ENCODE results near the gene SULT1B1.

DNA sequence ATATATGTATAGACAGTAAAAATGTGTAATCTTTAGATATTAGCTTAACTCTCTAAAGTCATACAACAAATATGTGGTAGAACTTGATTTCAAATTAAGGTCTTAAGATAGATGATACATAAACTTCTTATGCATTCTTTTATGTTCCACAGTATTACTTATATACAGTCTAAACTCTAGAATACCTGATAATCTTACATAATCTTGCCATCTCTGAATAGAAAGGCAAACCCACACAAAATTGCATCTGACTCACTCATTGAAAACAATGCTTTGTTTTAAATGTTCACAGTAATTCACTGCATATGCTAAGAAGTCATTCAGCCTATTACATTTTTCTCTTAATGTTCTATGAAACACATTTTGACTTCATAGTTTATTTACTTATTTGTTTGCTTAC, 10.1 kb downstream of the SULT1B1 start:
- TF ChIP-seq CTCF (IDR thresholded peaks at IDR 0.05) (no peak), POLR2A (IDR thresholded peaks at IDR 0.05) (no peak)
